HG03060 (cell line): ENCODE results near the gene COPG1.
A peak's percentile ranks its signal among the peaks of the same experiment; 100 is the strongest.

Experiments used
- ATAC-seq: cut with Tn5 transposase; IDR thresholded peaks from one replicate; pipeline ENCODE4 v1.9.1; 2021; ENCODE audit warnings: low read depth, moderate number of reproducible peaks; ENCODE audit not compliant: unreplicated experiment

COPG1 gene

GRCh38 chr3:129277829-129278271 lies 28.4 kb downstream of the COPG1 start:
- no peak for ATAC-seq

- ATAC-seq, result no peak
These were observed 29.1 kb downstream of the COPG1 start, which contains the start of gene HMCES for GRCh38 chr3:129278439-129278965. HMCES (plus strand) TSS chr3:129278870; CDS start chr3:129279733, 863 bp downstream.

GRCh38 chr3:129278966-129279906 lies 29.8 kb downstream of the COPG1 start:
- ATAC-seq, result no peak

- no peak for ATAC-seq
These were observed 30.8 kb downstream of the COPG1 start for GRCh38 chr3:129280183-129280582.

- no peak for ATAC-seq
These were observed 32.3 kb downstream of the COPG1 start for GRCh38 chr3:129281726-129282125.

- ATAC-seq, result peak; percentile 90
These were observed 33.4 kb downstream of the COPG1 start for GRCh38 chr3:129282727-129283327.

GRCh38 chr3:129286081-129286480 lies 36.7 kb downstream of the COPG1 start:
- no peak for ATAC-seq

- ATAC-seq, result no peak
These were observed 39.0 kb downstream of the COPG1 start for GRCh38 chr3:129288446-129288845.

GRCh38 chr3:129289201-129289921 lies 40.0 kb downstream of the COPG1 start:
- no peak for ATAC-seq

GRCh38 chr3:129291236-129291886 lies 42.0 kb downstream of the COPG1 start:
- no peak for ATAC-seq

- no peak for ATAC-seq
These were observed 45.9 kb downstream of the COPG1 start for GRCh38 chr3:129295286-129295685.

GRCh38 chr3:129304146-129304961 lies 54.9 kb downstream of the COPG1 start:
- no peak for ATAC-seq

- no peak for ATAC-seq
These were observed 55.5 kb downstream of the COPG1 start for GRCh38 chr3:129304962-129305222.

- ATAC-seq, result no peak
These were observed 56.2 kb downstream of the COPG1 start for GRCh38 chr3:129305592-129306091.

- no peak for ATAC-seq
These were observed 59.2 kb downstream of the COPG1 start for GRCh38 chr3:129308636-129309035.

GRCh38 chr3:129310111-129311011 lies 61.0 kb downstream of the COPG1 start:
- no peak for ATAC-seq

GRCh38 chr3:129311054-129311902 lies 61.9 kb downstream of the COPG1 start:
- ATAC-seq, result no peak
